ENCODE measurements around the gene SMPD4.
"Not testable (repeated sequence)": the region's sequence is repeated elsewhere in the genome, so short reads cannot be mapped to it uniquely, and the experiment has no call there.

- TF ChIP-seq CTCF (IDR thresholded peaks at IDR 0.05 in 2 of 3, conservative IDR thresholded peaks at IDR 0.05 in 1 of 3; ENCODE audit: borderline replicate concordance in 1 of 3, insufficient read depth in 1 of 3, low read depth in 2 of 3, low read length in 2 of 3); YY1 (IDR thresholded peaks at IDR 0.05; ENCODE audit: extremely low read depth, insufficient replicate concordance, low read depth, low read length); POLR2A (IDR thresholded peaks at IDR 0.05; ENCODE audit: borderline replicate concordance, extremely low read depth, insufficient read depth, insufficient read length); EZH2 (IDR thresholded peaks at IDR 0.05); REST (IDR thresholded peaks at IDR 0.05; ENCODE audit: low read depth); CEBPB (IDR thresholded peaks at IDR 0.05; ENCODE audit: low read depth); CBX3 (IDR thresholded peaks at IDR 0.05; ENCODE audit: low read depth); ZFX (IDR thresholded peaks at IDR 0.05); SRF (IDR thresholded peaks at IDR 0.05; ENCODE audit: low read depth); EZH2phosphoT487 (IDR thresholded peaks at IDR 0.05; ENCODE audit: borderline replicate concordance): not testable (repeated sequence)
Measured at GRCh38 chr2:130138326-130138725, 43.1 kb downstream of the SMPD4 start.
